Measurements from ENCODE around the gene PHC3.

PHC3 gene

GRCh38 chr3:170222647-170223541 is 41.4 kb upstream of the PHC3 start:
- Histone ChIP-seq H4K20me1 (ENCODE audit: insufficient read depth) (no peaks in the 10 kb centered on the region), H3K4me1 (ENCODE audit: low read depth, poor library complexity, severe bottlenecking) (peaks cover 15% of the 10 kb centered on the region), H3K36me3 (ENCODE audit: insufficient read depth) (no peaks in the 10 kb centered on the region), H3K9ac (peak overlapping the region; percentile 93; the same call in 1 of the 2 replicates), H3K27ac (peak overlapping the region; percentile 87), H2AFZ (ENCODE audit: low read depth) (peak overlapping the region; percentile 98), H3K4me2 (peak overlapping the region; percentile 57), H3K27me3 (ENCODE audit: insufficient read depth, low read depth) (no peaks in the 10 kb centered on the region), H3K79me2 (ENCODE audit: insufficient read depth, low read depth) (peaks cover 37% of the 10 kb centered on the region; the same call in 1 of the 2 replicates), H3K4me3 (IDR thresholded peaks at IDR 0.05; ENCODE audit: insufficient read depth, low read depth, low read length) (no peak overlapping the region)
- TF ChIP-seq, protein P1, sequence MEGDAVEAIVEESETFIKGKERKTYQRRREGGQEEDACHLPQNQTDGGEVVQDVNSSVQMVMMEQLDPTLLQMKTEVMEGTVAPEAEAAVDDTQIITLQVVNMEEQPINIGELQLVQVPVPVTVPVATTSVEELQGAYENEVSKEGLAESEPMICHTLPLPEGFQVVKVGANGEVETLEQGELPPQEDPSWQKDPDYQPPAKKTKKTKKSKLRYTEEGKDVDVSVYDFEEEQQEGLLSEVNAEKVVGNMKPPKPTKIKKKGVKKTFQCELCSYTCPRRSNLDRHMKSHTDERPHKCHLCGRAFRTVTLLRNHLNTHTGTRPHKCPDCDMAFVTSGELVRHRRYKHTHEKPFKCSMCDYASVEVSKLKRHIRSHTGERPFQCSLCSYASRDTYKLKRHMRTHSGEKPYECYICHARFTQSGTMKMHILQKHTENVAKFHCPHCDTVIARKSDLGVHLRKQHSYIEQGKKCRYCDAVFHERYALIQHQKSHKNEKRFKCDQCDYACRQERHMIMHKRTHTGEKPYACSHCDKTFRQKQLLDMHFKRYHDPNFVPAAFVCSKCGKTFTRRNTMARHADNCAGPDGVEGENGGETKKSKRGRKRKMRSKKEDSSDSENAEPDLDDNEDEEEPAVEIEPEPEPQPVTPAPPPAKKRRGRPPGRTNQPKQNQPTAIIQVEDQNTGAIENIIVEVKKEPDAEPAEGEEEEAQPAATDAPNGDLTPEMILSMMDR (conservative IDR thresholded peaks at IDR 0.05; ENCODE audit: low read depth, low read length) = no peak; the same call in 1 of the 2 replicates

- no peaks in the 10 kb centered on the region for H3K27me3 ChIP-seq (ENCODE audit: insufficient read depth, low read depth)
- no peaks in the 10 kb centered on the region for H3K36me3 ChIP-seq (ENCODE audit: insufficient read depth)
- peak within 1 kb of the TSS; percentile 87 for H3K27ac ChIP-seq
- peak within 1 kb of the TSS; percentile 65 for H3K4me2 ChIP-seq
- H3K4me3 ChIP-seq (IDR thresholded peaks at IDR 0.05; ENCODE audit: insufficient read depth, low read depth, low read length) = peak within 1 kb of the TSS; percentile 38
- H3K79me2 ChIP-seq (ENCODE audit: insufficient read depth, low read depth) = peaks cover 29% of the 10 kb centered on the region; the same call in 1 of the 2 replicates
- H3K9ac ChIP-seq = peak within 1 kb of the TSS; percentile 93
- peaks cover 15% of the 10 kb centered on the region for H3K4me1 ChIP-seq (ENCODE audit: low read depth, poor library complexity, severe bottlenecking)
- H4K20me1 ChIP-seq (ENCODE audit: insufficient read depth) = no peaks in the 10 kb centered on the region
- TF ChIP-seq, protein P1 (conservative IDR thresholded peaks at IDR 0.05; ENCODE audit: low read depth, low read length) = no peak
- peak within 1 kb of the TSS; percentile 98 for H2AFZ ChIP-seq (ENCODE audit: low read depth)
Observed at GRCh38 chr3:170221924-170222646, 40.6 kb upstream of the PHC3 start, which contains the start of gene PRKCI. TSS of gene PRKCI (plus strand) at chr3:170222424. CDS start at chr3:170222670, 246 bp downstream.

GRCh38 chr3:170220871-170221270 is 39.3 kb upstream of the PHC3 start:
- Histone ChIP-seq H3K36me3 (ENCODE audit: insufficient read depth) (no peaks in the 10 kb centered on the region), H3K4me1 (ENCODE audit: low read depth, poor library complexity, severe bottlenecking) (peaks cover 15% of the 10 kb centered on the region), H3K4me2 (no peak overlapping the region), H3K27me3 (ENCODE audit: insufficient read depth, low read depth) (no peaks in the 10 kb centered on the region), H3K9ac (no peak overlapping the region), H3K27ac (no peak overlapping the region), H3K79me2 (ENCODE audit: insufficient read depth, low read depth) (peaks cover 22% of the 10 kb centered on the region; the same call in 1 of the 2 replicates), H4K20me1 (ENCODE audit: insufficient read depth) (no peaks in the 10 kb centered on the region), H3K4me3 (IDR thresholded peaks at IDR 0.05; ENCODE audit: insufficient read depth, low read depth, low read length) (no peak overlapping the region), H2AFZ (ENCODE audit: low read depth) (no peak overlapping the region)
- TF ChIP-seq, protein P1 (conservative IDR thresholded peaks at IDR 0.05; ENCODE audit: low read depth, low read length) = no peak

DNA sequence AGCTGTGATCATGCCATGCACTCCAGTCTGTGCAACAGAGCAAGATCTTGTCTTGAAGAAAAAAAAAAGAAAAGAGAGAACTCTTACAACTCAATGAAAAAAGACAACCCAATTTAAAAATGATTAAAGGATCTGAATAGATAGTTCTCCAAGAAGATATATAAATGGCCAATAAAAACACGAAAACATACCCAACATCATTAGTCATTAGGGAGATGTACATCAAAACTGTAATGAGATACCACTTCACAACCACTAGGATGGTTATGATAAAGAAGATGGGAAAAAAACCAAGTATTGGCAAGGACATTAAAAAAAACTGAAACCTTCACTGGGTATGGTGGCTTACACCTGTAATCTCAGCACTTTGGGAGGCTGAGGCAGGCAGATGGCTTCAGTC is 38.3 kb upstream of the PHC3 start:
- no peak overlapping the region for H3K4me2 ChIP-seq
- no peak overlapping the region for H3K27ac ChIP-seq
- peaks cover 14% of the 10 kb centered on the region; the same call in 1 of the 2 replicates for H3K79me2 ChIP-seq (ENCODE audit: insufficient read depth, low read depth)

More for the DNA sequence above, 38.3 kb upstream of the PHC3 start:
- Histone ChIP-seq H3K36me3 (ENCODE audit: insufficient read depth) (no peaks in the 10 kb centered on the region), H3K27me3 (ENCODE audit: insufficient read depth, low read depth) (no peaks in the 10 kb centered on the region), H3K9ac (no peak overlapping the region), H3K4me3 (IDR thresholded peaks at IDR 0.05; ENCODE audit: insufficient read depth, low read depth, low read length) (no peak overlapping the region), H4K20me1 (ENCODE audit: insufficient read depth) (no peaks in the 10 kb centered on the region), H3K4me1 (ENCODE audit: low read depth, poor library complexity, severe bottlenecking) (peaks cover 14% of the 10 kb centered on the region), H2AFZ (ENCODE audit: low read depth) (no peak overlapping the region)
- TF ChIP-seq, protein P1 (conservative IDR thresholded peaks at IDR 0.05; ENCODE audit: low read depth, low read length) = no peak

Data from KMS-11 (cell line).